Measurements from ENCODE around the gene RAD51B.
"Not testable (repeated sequence)": the region's sequence is repeated elsewhere in the genome, so short reads cannot be mapped to it uniquely, and the experiment has no call there.

The RAD51B gene

DNA sequence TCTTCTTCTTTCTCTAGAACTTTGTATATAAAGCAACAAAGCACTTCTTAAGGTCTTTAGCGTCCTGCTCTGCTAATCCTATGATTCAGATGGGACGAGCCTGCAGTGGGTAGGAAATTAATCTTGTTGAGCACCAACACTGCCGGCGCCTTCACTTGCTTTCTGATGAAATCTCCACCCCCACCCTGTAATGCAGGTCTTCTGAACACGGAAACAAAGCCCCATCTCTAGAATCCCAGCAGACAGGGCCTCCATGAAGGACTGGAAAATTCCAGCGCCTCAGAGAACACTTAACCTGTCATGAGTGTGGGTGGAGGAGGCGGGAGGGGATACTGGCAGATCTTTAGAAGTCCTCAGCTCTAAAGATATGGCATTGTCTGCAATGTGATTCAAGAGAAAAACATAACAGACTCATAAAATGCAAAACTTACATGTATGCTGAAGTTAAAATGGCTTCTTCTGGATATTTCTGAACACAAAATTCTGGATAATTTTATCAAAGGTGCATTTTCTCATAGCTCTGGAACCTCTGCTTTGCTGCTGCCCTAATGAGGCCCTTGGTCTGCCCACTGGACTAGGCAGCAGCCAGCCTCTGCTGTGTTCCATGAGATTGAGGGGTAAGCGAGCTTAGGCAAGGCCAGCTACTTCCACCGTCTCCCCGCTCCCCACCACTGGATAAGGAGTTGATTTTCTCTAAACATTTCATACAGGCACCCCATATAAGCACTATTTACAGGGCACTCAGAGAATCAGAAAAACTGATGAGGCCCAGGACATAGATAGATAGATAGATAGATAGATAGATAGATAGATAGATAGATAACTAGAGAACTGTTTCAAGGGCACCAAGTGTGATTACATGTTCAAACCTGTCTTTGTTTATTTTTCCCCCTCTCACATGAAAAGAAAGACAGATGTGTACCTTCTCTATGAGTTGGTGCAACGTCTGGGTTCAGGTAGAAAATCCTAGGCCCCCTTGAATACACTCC, 930.2 kb downstream of the RAD51B start:
- DNase-seq: no peak

- no peak for DNase-seq
These were observed 932.9 kb downstream of the RAD51B start for GRCh38 chr14:68752271-68753006.

- no peak for DNase-seq
These were observed 934.1 kb downstream of the RAD51B start for GRCh38 chr14:68753690-68754089.

DNA sequence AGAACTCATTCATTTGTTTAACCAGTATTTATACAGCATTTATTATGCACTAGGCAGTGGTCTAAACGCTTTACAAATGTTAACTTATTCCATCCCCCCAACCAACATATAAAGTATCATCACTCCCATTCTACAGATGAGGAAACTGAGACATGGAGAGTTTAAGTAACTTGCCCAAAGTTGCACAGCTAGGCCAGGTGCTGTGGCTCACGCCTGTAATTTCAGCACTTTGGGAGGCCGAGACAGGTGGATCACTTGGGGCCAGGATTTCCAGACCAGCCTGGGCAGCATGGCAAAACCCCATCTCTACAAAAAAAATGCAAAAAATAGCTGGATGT, 935.4 kb downstream of the RAD51B start:
- DNase-seq: no peak

GRCh38 chr14:68756000-68756481, 936.5 kb downstream of the RAD51B start:
- DNase-seq: no peak

DNA sequence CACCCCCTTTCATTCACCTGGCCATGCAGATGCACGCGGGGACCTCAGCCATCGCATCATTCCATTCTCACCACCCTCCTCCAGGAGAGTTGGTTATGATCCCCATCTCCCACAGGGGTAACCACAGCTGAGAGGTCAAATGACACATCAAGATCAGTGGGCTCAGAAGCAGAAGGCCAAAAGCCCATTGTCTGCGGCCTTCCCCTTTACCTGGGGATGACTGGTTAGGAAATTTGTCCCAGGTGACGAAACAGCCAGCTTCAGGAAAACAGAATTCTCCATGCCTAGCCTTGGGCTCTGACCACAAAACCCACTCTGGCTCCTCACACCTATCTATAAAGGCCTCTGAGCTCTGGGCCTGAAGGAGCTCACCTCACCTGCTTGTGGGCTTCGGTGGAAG, 937.2 kb downstream of the RAD51B start:
- no peak for DNase-seq

DNA sequence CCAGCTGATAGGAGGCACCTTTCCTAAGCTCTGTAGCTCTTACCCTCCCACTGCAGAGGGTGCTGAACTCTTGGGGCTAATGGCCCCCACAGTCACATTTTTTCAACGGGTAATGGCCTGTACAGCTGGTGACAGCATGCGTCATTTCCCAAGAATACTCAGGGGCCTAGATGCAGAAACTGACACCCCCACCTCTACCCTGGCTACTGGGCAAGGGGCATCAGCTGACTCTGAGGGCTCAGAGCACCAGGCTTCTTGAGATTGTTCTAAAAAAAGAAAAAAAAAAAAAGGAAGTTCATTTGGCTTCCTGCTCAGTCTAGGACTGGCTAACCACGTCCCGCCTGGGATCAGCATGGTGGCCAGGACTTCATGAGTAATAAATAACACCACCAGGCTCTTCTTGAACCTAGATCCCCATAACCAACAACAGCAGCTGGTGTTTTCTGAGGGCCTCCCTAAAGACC, 938.1 kb downstream of the RAD51B start:
- DNase-seq: peak in 23 of 58 donors; percentile 6 to 48 (median 22)

GRCh38 chr14:68758301-68758700, 938.7 kb downstream of the RAD51B start:
- no peak for DNase-seq

GRCh38 chr14:68759017-68759560, 939.5 kb downstream of the RAD51B start:
- no peak for DNase-seq

- no peak for DNase-seq
These were observed 940.4 kb downstream of the RAD51B start for GRCh38 chr14:68759937-68760336.

- DNase-seq: no peak
These were observed 941.2 kb downstream of the RAD51B start for GRCh38 chr14:68760761-68761160.

DNA sequence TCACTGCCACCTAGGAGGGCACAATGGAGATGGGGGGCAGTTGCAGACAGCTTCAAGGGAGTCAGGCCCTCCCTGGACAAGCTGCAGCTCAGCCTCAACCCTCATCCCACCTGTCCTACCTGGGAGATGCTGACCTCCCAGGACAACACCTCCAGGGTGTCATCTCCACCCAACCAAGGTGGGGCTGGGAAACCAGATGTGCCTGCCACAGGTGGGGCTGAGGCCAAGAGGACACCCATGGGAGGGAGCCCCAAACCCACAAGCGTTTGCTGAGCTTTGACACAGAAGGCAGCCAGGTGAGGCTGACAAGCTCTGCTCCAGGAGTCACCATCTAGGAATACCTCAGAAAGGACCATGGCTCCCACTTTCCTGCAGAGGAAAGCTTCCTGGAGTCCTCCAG, 941.8 kb downstream of the RAD51B start:
- no peak for DNase-seq

DNA sequence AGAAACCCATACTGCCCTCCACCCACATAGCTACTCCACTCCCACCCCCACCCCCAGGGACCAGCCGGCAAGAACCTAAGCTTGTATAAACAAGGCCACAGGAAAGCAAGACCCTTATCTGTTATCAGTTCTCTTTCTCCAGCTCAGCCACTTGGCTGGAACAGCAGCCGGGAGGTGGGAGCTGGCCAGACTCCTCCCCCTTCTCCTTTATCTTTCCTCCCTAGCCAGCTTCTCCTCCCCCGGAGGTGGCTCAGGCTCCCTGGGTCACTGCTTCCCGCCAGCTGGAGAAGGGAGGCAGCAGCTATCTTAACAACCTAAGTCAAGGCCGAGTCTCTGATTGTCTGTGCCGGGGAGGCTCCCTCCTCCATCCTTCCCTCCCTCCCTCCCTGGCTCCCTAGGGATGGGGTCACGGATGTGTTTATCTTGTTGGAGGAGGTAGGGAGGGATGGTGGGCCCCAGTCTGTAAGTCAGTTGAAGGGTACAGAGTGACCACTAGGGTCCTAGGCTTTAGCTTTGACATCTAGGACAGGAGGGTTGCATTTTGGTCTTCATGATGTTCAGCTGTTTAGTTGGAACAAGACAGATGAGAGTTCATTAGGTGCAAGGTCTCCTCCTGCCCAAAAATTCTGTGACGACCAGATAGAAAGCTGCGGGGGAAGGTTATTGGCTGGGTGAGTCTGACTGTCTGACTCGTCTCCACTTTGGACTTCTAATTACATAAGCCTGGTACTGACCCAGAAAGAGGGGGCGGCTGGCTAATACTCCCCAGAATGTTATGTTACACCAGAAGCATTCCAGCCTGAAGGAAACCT, 943.6 kb downstream of the RAD51B start:
- DNase-seq: no peak

- DNase-seq: not testable (repeated sequence)
These were observed 944.3 kb downstream of the RAD51B start for GRCh38 chr14:68763843-68764242.

GRCh38 chr14:68766299-68767247, 947.0 kb downstream of the RAD51B start:
- no peak for DNase-seq

DNA sequence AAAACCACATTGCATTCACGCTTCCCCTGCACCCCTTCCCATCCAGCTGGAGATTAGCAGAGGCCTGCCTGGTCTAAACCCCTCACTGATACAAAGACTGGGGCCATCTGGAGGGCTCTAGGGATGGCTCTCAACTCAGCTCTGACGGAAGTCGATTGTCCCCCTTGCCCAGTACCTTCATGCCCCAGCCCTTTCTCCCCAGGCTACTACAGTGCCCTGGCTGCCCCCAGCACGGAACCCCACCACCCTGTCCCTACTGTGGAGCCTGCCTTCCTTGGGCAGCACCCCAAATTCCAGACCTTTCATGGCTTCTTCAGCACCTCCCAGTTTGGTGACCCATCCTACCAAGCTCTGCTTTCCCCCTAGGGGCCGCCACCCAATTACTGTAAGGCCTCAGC, 947.7 kb downstream of the RAD51B start:
- DNase-seq: no peak

- no peak for DNase-seq
These were observed 948.7 kb downstream of the RAD51B start for GRCh38 chr14:68768316-68768715.

DNA sequence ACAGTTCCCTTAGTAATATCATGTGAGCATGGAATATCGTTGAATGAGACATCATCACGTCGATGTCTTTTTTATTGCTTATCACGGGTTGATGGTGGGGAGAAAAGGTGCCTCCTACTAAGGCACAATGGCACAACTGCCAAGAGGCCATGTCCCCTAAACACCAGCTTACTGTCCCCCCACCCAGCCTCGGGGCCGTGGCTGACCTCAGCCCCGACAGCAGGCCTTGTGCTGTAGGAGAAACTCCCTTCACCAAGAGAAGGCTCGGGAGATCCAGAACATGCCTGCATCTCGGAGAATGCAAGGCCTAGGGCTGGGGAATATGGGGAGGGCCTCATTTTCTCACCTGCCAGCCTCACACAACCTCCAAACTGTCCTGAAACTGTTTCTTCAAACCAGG, 950.5 kb downstream of the RAD51B start:
- DNase-seq: no peak

DNA sequence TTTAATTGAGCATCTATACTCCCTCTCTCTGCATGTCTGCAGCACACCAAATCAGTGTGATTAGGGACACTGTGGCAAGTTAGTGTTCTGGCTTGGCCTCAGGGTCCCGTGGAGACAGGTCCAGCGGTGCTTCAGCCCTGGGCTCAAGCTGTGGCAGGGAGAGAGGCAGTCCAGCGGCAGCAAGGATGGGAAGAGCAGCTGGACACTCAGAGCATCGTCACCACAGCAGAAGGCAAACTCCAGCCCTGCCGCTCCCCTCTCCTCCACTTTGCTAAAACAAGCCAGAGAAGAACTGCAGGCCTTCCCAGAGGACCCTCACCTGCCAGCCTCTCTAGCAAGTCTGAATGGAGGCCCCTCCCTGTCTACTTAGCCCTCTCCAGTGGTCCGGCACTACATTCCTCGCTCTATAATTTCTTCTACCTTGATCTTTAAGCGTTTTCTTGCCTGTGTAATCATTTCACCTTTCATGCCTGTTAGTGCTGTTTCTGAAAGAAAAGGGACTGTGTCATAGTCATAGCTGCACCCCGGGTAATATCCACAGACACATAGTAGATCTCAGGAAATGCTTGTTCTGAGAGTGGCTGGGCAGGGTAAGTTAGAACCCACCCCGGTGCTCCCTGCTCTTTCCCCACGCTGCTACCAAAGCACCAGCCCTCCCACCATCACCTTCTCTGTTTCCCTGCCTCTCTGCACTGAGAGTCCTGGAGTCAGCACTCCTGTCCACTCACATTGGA, 951.1 kb downstream of the RAD51B start:
- DNase-seq: no peak
